Urothelium cell line (cell line): Measurements from ENCODE around the gene KANK2.
A peak's percentile ranks its signal among the peaks of the same experiment; 100 is the strongest.
"Not testable (repeated sequence)": the region's sequence is repeated elsewhere in the genome, so short reads cannot be mapped to it uniquely, and the experiment has no call there.

Experiments
- DNase-seq: peaks from one replicate; pipeline ENCODE4 v3.0.0; 2011; ENCODE audit warnings: low spot score, mixed read lengths
- FAIRE-seq: peaks from 2 replicates; lab custom pipeline; 2011; peaks lifted over from hg19 to GRCh38; lab: Jason Lieb, UNC

Gene KANK2

GRCh38 chr19:11175920-11176319 is 21.4 kb downstream of the KANK2 start:
- DNase-seq (no peak), FAIRE-seq (no peak)

- FAIRE-seq = no peak
Measured at GRCh38 chr19:11174336-11174735, 23.0 kb downstream of the KANK2 start.

GRCh38 chr19:11173516-11174155 is 23.7 kb downstream of the KANK2 start:
- no peak for FAIRE-seq
- DNase-seq = no peak

More at GRCh38 chr19:11174336-11174735, 23.0 kb downstream of the KANK2 start:
- no peak for DNase-seq

- FAIRE-seq (no peak), DNase-seq (no peak)
Measured at GRCh38 chr19:11172576-11172975, 24.8 kb downstream of the KANK2 start.

- no peak for FAIRE-seq
Measured at GRCh38 chr19:11171144-11171543, 26.2 kb downstream of the KANK2 start.

GRCh38 chr19:11169896-11170678 is 27.3 kb downstream of the KANK2 start:
- no peak for FAIRE-seq
- DNase-seq = no peak

More at GRCh38 chr19:11171144-11171543, 26.2 kb downstream of the KANK2 start:
- no peak for DNase-seq

GRCh38 chr19:11168568-11168967 is 28.8 kb downstream of the KANK2 start:
- DNase-seq = peak; percentile 47
- no peak for FAIRE-seq

- DNase-seq (no peak), FAIRE-seq (no peak)
Measured at GRCh38 chr19:11166281-11167142, 30.8 kb downstream of the KANK2 start.

GRCh38 chr19:11165486-11166030 is 31.8 kb downstream of the KANK2 start:
- DNase-seq = no peak
- no peak for FAIRE-seq

GRCh38 chr19:11164879-11165406 is 32.4 kb downstream of the KANK2 start:
- DNase-seq (no peak), FAIRE-seq (no peak)

GRCh38 chr19:11164296-11164695 is 33.0 kb downstream of the KANK2 start:
- no peak for DNase-seq
- FAIRE-seq = no peak

GRCh38 chr19:11160440-11160768 is 36.9 kb downstream of the KANK2 start:
- DNase-seq, FAIRE-seq: not testable (repeated sequence)

GRCh38 chr19:11159598-11160439 is 37.5 kb downstream of the KANK2 start:
- FAIRE-seq = no peak
- no peak for DNase-seq

GRCh38 chr19:11155373-11156120 is 41.8 kb downstream of the KANK2 start, which contains the start of gene SPC24:
Gene SPC24, minus strand, starts transcription at chr19:11155782. Its CDS starts 6 bp downstream, at chr19:11155776.
- DNase-seq (peak; percentile 98), FAIRE-seq (no peak)

- FAIRE-seq = no peak
- DNase-seq = no peak
Measured at GRCh38 chr19:11154683-11155047, 42.7 kb downstream of the KANK2 start.

GRCh38 chr19:11152318-11153062 is 44.9 kb downstream of the KANK2 start:
- FAIRE-seq (no peak), DNase-seq (no peak)

GRCh38 chr19:11151181-11151580 is 46.2 kb downstream of the KANK2 start:
- DNase-seq (no peak), FAIRE-seq (no peak)

GRCh38 chr19:11148001-11148400 is 49.3 kb downstream of the KANK2 start:
- FAIRE-seq = no peak
- no peak for DNase-seq

GRCh38 chr19:11145536-11145924 is 51.8 kb downstream of the KANK2 start:
- DNase-seq (no peak), FAIRE-seq (no peak)
